Measurements from ENCODE around the gene JARID2.
A peak's percentile ranks its signal among the peaks of the same experiment; 100 is the strongest.

Gene JARID2

DNA sequence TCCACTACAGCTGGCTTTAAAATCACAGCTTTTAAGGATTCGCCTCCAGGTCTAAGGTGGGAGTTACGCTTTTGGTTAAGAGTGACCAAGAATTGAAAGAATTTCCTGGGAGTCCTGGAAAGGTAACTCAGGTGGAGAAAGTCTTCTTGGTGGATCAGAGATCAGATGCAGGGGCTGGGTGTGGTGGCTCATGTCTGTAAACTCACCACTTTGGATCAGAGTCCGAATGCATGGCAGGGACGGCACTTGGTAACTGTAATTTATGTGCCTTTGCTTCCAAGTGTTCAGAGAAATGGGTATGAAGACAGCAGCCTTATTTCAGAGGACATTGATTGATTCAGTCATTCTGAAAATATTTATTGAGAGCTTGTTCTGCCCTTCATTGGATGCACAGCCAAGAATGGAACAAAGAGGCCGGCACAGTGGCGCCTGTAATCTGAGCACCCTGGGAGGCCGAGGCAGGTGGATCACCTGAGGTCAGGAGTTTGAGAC is 18.0 kb upstream of the JARID2 start:
- no peak overlapping the region for H3K4me3 ChIP-seq
- H3K36me3 ChIP-seq (ENCODE audit: insufficient read depth, low read length), result no peaks in the 10 kb centered on the region
- no peak overlapping the region for H3K27ac ChIP-seq
- no peak for DNase-seq (ENCODE audit: low read depth, low spot score)
- no peaks in the 10 kb centered on the region for H3K9me3 ChIP-seq (ENCODE audit: low read depth, low read length)
- H3K9ac ChIP-seq (ENCODE audit: insufficient read length), result no peak overlapping the region
- no peak for TF ChIP-seq EZH2 (IDR thresholded peaks at IDR 0.05)
- no peak for TF ChIP-seq FOXP2 (optimal IDR thresholded peaks at IDR 0.05; ENCODE audit: control extremely low read depth, extremely low read length, insufficient read depth)
- no peak for TF ChIP-seq POLR2AphosphoS5 (IDR thresholded peaks at IDR 0.05; ENCODE audit: borderline replicate concordance, low read depth, low read length)

- Histone ChIP-seq H3K27ac (no peak overlapping the region), H3K9me3 (ENCODE audit: low read depth, low read length) (no peaks in the 10 kb centered on the region), H3K9ac (ENCODE audit: insufficient read length) (no peak overlapping the region), H3K36me3 (ENCODE audit: insufficient read depth, low read length) (no peaks in the 10 kb centered on the region), H3K4me3 (no peak overlapping the region)
- no peak for DNase-seq (ENCODE audit: low read depth, low spot score)
- TF ChIP-seq POLR2AphosphoS5 (IDR thresholded peaks at IDR 0.05; ENCODE audit: borderline replicate concordance, low read depth, low read length), result no peak
- TF ChIP-seq EZH2 (IDR thresholded peaks at IDR 0.05), result no peak
- no peak for TF ChIP-seq FOXP2 (optimal IDR thresholded peaks at IDR 0.05; ENCODE audit: control extremely low read depth, extremely low read length, insufficient read depth)
These were observed 15.0 kb upstream of the JARID2 start for GRCh38 chr6:15230827-15231226.

- Histone ChIP-seq H3K9ac (ENCODE audit: insufficient read length) (no peak overlapping the region), H3K4me3 (no peak overlapping the region)
- TF ChIP-seq POLR2AphosphoS5 (IDR thresholded peaks at IDR 0.05; ENCODE audit: borderline replicate concordance, low read depth, low read length) (no peak), EZH2 (IDR thresholded peaks at IDR 0.05) (no peak), FOXP2 (optimal IDR thresholded peaks at IDR 0.05; ENCODE audit: control extremely low read depth, extremely low read length, insufficient read depth) (no peak)
These were observed 12.9 kb upstream of the JARID2 start for GRCh38 chr6:15232836-15233510.

DNA sequence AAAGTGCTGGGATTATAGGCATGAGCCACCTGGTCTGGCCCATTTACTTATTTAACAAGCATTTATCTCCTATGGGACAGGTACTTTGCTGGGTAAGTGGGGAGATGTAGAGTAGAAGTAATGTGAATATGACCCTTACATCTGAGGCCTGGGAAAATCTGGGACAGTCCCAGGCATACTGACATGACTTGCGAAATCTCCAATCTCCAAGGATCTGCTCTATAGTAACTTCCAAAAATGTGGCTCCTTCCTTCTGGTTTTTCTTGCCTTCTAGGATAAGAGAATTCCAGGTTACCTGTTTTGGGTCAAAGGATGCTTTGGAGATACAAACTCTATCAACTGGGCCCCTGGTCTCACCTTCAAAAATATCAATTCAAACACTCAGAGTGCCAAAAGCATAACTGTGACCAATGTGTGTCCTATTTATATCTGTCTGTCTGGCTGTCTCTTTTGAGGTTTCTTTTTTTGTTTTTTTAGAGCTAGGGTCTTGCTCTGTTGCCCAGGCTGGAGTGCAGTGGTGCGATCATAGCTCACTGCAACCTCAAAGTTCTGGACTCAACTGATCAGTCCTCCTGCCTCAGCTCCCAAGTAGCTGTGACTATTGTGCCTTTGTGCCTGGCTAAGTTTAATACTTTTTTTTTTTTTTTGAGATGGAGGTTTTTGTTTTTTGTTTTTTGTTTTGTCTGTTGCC is 11.7 kb upstream of the JARID2 start:
- H3K27ac ChIP-seq, result no peak overlapping the region
- no peak overlapping the region for H3K9ac ChIP-seq (ENCODE audit: insufficient read length)
- no peak overlapping the region for H3K4me3 ChIP-seq
- no peaks in the 10 kb centered on the region for H3K9me3 ChIP-seq (ENCODE audit: low read depth, low read length)
- TF ChIP-seq EZH2 (IDR thresholded peaks at IDR 0.05) (no peak), POLR2AphosphoS5 (IDR thresholded peaks at IDR 0.05; ENCODE audit: borderline replicate concordance, low read depth, low read length) (no peak), FOXP2 (optimal IDR thresholded peaks at IDR 0.05; ENCODE audit: control extremely low read depth, extremely low read length, insufficient read depth) (no peak)
- no peaks in the 10 kb centered on the region for H3K36me3 ChIP-seq (ENCODE audit: insufficient read depth, low read length)
- no peak for DNase-seq (ENCODE audit: low read depth, low spot score)

More at GRCh38 chr6:15232836-15233510, 12.9 kb upstream of the JARID2 start:
- no peak for DNase-seq (ENCODE audit: low read depth, low spot score)
- H3K36me3 ChIP-seq (ENCODE audit: insufficient read depth, low read length), result no peaks in the 10 kb centered on the region
- no peak overlapping the region for H3K27ac ChIP-seq
- no peaks in the 10 kb centered on the region for H3K9me3 ChIP-seq (ENCODE audit: low read depth, low read length)

DNA sequence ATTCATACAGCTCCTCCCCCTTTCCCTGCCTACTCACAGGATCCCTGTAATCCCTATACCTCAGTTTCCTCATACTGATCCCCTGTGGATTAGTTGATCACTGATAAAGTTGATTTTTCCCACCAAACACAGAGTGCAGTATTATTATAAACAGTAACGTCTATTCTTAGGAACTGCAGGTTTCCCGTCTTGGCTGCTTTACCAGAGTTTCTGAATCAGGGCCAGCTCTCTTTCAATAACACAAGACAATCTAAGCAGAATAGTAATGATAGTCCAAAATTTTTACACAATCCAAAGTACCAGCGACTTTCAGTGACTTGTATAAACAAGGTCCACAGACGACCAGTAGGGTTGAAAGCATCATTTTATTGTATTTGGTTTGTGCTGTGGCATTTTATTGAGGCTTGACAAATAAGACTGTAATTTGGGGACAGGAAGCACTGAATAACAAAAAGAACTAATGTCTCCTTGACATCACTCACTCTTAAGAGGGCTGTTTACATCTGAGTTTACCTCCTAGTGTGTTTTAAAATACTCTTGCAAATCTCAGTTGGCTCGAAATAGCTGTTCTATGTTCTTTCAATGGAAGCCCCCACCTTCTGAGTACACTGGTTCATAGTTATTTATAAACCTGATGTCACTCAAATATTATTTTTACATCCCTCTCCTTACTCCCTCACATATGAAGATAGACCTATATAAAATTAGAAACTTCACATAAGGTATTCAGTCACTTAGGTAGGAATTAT is 6.1 kb upstream of the JARID2 start:
- TF ChIP-seq POLR2AphosphoS5 (IDR thresholded peaks at IDR 0.05; ENCODE audit: borderline replicate concordance, low read depth, low read length), result no peak
- no peak for TF ChIP-seq EZH2 (IDR thresholded peaks at IDR 0.05)
- no peak for TF ChIP-seq FOXP2 (optimal IDR thresholded peaks at IDR 0.05; ENCODE audit: control extremely low read depth, extremely low read length, insufficient read depth)
- no peak for DNase-seq (ENCODE audit: low read depth, low spot score)
- no peak overlapping the region for H3K9ac ChIP-seq (ENCODE audit: insufficient read length)

DNA sequence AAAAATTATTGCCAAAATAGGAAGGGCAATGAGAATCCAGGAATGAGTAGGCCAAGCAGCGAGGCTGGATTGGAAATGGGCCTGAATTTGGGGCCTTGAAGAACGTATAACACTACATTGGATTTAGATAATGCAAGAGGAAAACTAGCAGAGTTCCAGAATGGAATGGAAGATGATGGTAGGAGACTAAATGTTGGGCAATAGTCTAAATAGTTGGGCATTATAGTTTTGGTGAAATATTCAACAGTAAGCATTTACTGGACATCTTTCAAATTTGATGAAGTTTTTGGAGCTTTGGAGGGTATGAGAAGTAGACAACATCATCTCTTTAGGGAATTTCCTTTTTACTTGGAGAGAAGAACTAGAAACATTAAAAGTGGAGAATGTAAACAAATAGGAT is 3.4 kb upstream of the JARID2 start:
- H3K9me3 ChIP-seq (ENCODE audit: low read depth, low read length), result no peaks in the 10 kb centered on the region
- no peak for TF ChIP-seq FOXP2 (optimal IDR thresholded peaks at IDR 0.05; ENCODE audit: control extremely low read depth, extremely low read length, insufficient read depth)
- no peak for TF ChIP-seq EZH2 (IDR thresholded peaks at IDR 0.05)
- TF ChIP-seq POLR2AphosphoS5 (IDR thresholded peaks at IDR 0.05; ENCODE audit: borderline replicate concordance, low read depth, low read length), result no peak
- H3K27ac ChIP-seq, result no peak overlapping the region
- H3K4me3 ChIP-seq, result no peak overlapping the region
- H3K36me3 ChIP-seq (ENCODE audit: insufficient read depth, low read length), result no peaks in the 10 kb centered on the region
- no peak for DNase-seq (ENCODE audit: low read depth, low spot score)
- no peak overlapping the region for H3K9ac ChIP-seq (ENCODE audit: insufficient read length)

More for the DNA sequence above, 6.1 kb upstream of the JARID2 start:
- no peak overlapping the region for H3K4me3 ChIP-seq
- no peaks in the 10 kb centered on the region for H3K36me3 ChIP-seq (ENCODE audit: insufficient read depth, low read length)
- H3K27ac ChIP-seq, result no peak overlapping the region
- no peaks in the 10 kb centered on the region for H3K9me3 ChIP-seq (ENCODE audit: low read depth, low read length)

GRCh38 chr6:15242937-15243614 is 2.8 kb upstream of the JARID2 start:
- H3K9me3 ChIP-seq (ENCODE audit: low read depth, low read length), result no peaks in the 10 kb centered on the region
- peak overlapping the region; percentile 44; the same call in 1 of the 2 replicates for H3K27ac ChIP-seq
- TF ChIP-seq FOXP2 (optimal IDR thresholded peaks at IDR 0.05; ENCODE audit: control extremely low read depth, extremely low read length, insufficient read depth) (no peak), EZH2 (IDR thresholded peaks at IDR 0.05) (no peak), POLR2AphosphoS5 (IDR thresholded peaks at IDR 0.05; ENCODE audit: borderline replicate concordance, low read depth, low read length) (no peak)
- no peak for DNase-seq (ENCODE audit: low read depth, low spot score)
- H3K4me3 ChIP-seq, result no peak overlapping the region
- H3K36me3 ChIP-seq (ENCODE audit: insufficient read depth, low read length), result no peaks in the 10 kb centered on the region
- no peak overlapping the region for H3K9ac ChIP-seq (ENCODE audit: insufficient read length)
